K562 (cell line): ENCODE data around the gene MAP3K7.

ENCODE experiments used
- ATF1 ChIP-seq, 2 experiments: fragments of 450-650 bp in 1 of 2; IDR thresholded peaks; 2 replicates each; pipeline ENCODE4 v1.6.1; 2016; ENCODE audit warnings: missing compliant biosample characterization in 1 of 2, missing genetic modification characterization in 1 of 2
- CBX5 ChIP-seq: IDR thresholded peaks from 2 replicates; pipeline ENCODE4 v1.6.1; 2014; ENCODE audit warnings: low read depth, borderline replicate concordance
- CBX8 ChIP-seq: fragments of 200-600 bp; sonication (generic); IDR thresholded peaks from 2 replicates; pipeline ENCODE4 v1.6.1; 2012; ENCODE audit warnings: borderline replicate concordance, mixed run types, low read depth, mild to moderate bottlenecking, moderate library complexity, mixed read lengths, low read length, control low read depth, inconsistent platforms; ENCODE audit not compliant: poor library complexity, severe bottlenecking; ENCODE audit errors: extremely low read depth
- ERF ChIP-seq: fragments of 450-650 bp; formaldehyde crosslinking; IDR thresholded peaks from 2 replicates; pipeline ENCODE4 v1.4.0; 2020; ENCODE audit warnings: mild to moderate bottlenecking, mixed read lengths
- EZH2 ChIP-seq: IDR thresholded peaks from 2 replicates; pipeline ENCODE4 v1.6.1; 2012; ENCODE audit warnings: low read depth, mild to moderate bottlenecking, inconsistent platforms, low read length, borderline replicate concordance
- NCOA2 ChIP-seq, 2 experiments: fragments of 450-650 bp; IDR thresholded peaks; 2 replicates each; pipeline ENCODE4 v1.6.1; 2018; ENCODE audit warnings: mild to moderate bottlenecking in 2 of 2, moderate library complexity in 1 of 2; ENCODE audit not compliant: partially characterized antibody in 2 of 2
- YBX1 ChIP-seq: fragments of 450-650 bp; IDR thresholded peaks from 2 replicates; pipeline ENCODE4 v1.7.1; 2016; ENCODE audit warnings: mild to moderate bottlenecking
- ZBTB17 ChIP-seq: fragments of 450-650 bp; formaldehyde crosslinking; IDR thresholded peaks from 2 replicates; pipeline ENCODE4 v1.4.0; 2020; ENCODE audit warnings: mild to moderate bottlenecking
- ZNF274 ChIP-seq: IDR thresholded peaks from 2 replicates; pipeline ENCODE4 v1.6.1; 2011; ENCODE audit warnings: low read depth, mild to moderate bottlenecking, low read length, moderate library complexity, borderline replicate concordance
- ZNF75A ChIP-seq: fragments of 450-650 bp; formaldehyde crosslinking; IDR thresholded peaks from 2 replicates; pipeline ENCODE4 v1.4.0; 2020; ENCODE audit warnings: mild to moderate bottlenecking
- ZNF780A ChIP-seq: fragments of 250-450 bp; sonication (Bioruptor Pico); IDR thresholded peaks from 2 replicates; pipeline ENCODE4 v1.5.0; 2021; ENCODE audit warnings: mild to moderate bottlenecking
- TF ChIP-seq, protein P1 (sequence below): sonication (generic); formaldehyde crosslinking; IDR thresholded peaks from 2 replicates; pipeline ENCODE4 v1.8.0; 2022; ENCODE audit warnings: mild to moderate bottlenecking, missing genetic modification reagents, borderline replicate concordance
- TF ChIP-seq, protein P2 (sequence below), 3 experiments: IDR thresholded peaks in 2 of 3; conservative IDR thresholded peaks in 1 of 3; 2 replicates each; pipeline ENCODE4 v1.5.1; 2011 to 2012; ENCODE audit warnings: low read length in 3 of 3, mild to moderate bottlenecking in 3 of 3, control low read depth in 2 of 3, improper control_type of control experiment in 1 of 3, inconsistent platforms in 1 of 3, low read depth in 1 of 3, mixed read lengths in 1 of 3, moderate library complexity in 1 of 3; ENCODE audit not compliant: insufficient read depth in 2 of 3
- TF ChIP-seq, protein P3 (sequence below): IDR thresholded peaks from 3 replicates; pipeline ENCODE4 v1.6.1; 2011; ENCODE audit warnings: borderline replicate concordance, mild to moderate bottlenecking, moderate library complexity; ENCODE audit not compliant: insufficient read length; ENCODE audit errors: extremely low read depth

DNA sequence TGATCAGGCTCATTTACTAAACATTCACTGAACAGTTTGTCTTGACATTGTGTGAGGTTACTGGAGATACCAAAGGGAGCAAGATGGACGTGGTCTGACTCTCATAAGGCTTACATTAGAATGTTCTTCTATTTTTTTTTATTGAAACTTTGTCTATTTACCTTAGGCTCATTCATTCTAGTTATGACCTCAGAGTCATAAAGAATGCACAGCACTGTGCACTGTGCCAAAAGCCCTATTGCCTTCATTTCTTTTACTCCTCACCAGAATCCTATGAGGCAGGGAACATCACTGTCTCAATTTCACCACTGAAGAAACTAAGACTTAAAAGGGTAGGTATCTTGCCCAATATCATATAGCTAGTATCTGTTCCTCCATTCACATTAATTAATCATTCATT lies 94.5 kb downstream of the MAP3K7 start:
- TF ChIP-seq EZH2 (no peak), ATF1 (CRISPR knock-in tag; IDR thresholded peaks at IDR 0.05) (no peak), ATF1 (tag; IDR thresholded peaks at IDR 0.05) (no peak), ERF (CRISPR knock-in tag) (no peak), ZNF75A (CRISPR knock-in tag) (no peak), ZNF780A (CRISPR knock-in tag) (no peak), ZBTB17 (CRISPR knock-in tag) (no peak), CBX8 (no peak), ZNF274 (no peak), YBX1 (no peak), NCOA2 (IDR thresholded peaks at IDR 0.05; ENCODE audit: partially characterized antibody in 2 of 2) (no peak), CBX5 (no peak)
- TF ChIP-seq, protein P1, sequence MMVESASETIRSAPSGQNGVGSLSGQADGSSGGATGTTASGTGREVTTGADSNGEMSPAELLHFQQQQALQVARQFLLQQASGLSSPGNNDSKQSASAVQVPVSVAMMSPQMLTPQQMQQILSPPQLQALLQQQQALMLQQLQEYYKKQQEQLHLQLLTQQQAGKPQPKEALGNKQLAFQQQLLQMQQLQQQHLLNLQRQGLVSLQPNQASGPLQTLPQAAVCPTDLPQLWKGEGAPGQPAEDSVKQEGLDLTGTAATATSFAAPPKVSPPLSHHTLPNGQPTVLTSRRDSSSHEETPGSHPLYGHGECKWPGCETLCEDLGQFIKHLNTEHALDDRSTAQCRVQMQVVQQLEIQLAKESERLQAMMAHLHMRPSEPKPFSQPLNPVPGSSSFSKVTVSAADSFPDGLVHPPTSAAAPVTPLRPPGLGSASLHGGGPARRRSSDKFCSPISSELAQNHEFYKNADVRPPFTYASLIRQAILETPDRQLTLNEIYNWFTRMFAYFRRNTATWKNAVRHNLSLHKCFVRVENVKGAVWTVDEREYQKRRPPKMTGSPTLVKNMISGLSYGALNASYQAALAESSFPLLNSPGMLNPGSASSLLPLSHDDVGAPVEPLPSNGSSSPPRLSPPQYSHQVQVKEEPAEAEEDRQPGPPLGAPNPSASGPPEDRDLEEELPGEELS (CRISPR knock-in tag): no peak
- TF ChIP-seq, protein P2, sequence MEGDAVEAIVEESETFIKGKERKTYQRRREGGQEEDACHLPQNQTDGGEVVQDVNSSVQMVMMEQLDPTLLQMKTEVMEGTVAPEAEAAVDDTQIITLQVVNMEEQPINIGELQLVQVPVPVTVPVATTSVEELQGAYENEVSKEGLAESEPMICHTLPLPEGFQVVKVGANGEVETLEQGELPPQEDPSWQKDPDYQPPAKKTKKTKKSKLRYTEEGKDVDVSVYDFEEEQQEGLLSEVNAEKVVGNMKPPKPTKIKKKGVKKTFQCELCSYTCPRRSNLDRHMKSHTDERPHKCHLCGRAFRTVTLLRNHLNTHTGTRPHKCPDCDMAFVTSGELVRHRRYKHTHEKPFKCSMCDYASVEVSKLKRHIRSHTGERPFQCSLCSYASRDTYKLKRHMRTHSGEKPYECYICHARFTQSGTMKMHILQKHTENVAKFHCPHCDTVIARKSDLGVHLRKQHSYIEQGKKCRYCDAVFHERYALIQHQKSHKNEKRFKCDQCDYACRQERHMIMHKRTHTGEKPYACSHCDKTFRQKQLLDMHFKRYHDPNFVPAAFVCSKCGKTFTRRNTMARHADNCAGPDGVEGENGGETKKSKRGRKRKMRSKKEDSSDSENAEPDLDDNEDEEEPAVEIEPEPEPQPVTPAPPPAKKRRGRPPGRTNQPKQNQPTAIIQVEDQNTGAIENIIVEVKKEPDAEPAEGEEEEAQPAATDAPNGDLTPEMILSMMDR (IDR thresholded peaks at IDR 0.05 in 2 of 3, conservative IDR thresholded peaks at IDR 0.05 in 1 of 3; ENCODE audit: insufficient read depth in 2 of 3, low read depth in 1 of 3, low read length in 3 of 3): no peak
- TF ChIP-seq, protein P3, sequence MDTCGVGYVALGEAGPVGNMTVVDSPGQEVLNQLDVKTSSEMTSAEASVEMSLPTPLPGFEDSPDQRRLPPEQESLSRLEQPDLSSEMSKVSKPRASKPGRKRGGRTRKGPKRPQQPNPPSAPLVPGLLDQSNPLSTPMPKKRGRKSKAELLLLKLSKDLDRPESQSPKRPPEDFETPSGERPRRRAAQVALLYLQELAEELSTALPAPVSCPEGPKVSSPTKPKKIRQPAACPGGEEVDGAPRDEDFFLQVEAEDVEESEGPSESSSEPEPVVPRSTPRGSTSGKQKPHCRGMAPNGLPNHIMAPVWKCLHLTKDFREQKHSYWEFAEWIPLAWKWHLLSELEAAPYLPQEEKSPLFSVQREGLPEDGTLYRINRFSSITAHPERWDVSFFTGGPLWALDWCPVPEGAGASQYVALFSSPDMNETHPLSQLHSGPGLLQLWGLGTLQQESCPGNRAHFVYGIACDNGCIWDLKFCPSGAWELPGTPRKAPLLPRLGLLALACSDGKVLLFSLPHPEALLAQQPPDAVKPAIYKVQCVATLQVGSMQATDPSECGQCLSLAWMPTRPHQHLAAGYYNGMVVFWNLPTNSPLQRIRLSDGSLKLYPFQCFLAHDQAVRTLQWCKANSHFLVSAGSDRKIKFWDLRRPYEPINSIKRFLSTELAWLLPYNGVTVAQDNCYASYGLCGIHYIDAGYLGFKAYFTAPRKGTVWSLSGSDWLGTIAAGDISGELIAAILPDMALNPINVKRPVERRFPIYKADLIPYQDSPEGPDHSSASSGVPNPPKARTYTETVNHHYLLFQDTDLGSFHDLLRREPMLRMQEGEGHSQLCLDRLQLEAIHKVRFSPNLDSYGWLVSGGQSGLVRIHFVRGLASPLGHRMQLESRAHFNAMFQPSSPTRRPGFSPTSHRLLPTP: no peak
